GM13976 (cell line): Measurements from ENCODE around the gene SORCS3.

Source experiments
- DNase-seq: peaks from one replicate; pipeline ENCODE4 v3.0.0; 2012; ENCODE audit warnings: low spot score
- in situ Hi-C: fragments of 300-500 bp; cut with MboI; formaldehyde crosslinking; loops from one replicate; pipeline ENCODE4 v1.12.0; 2022; ENCODE audit warnings: low sequenced_read_pairs, mixed read lengths, inconsistent platforms; ENCODE audit not compliant: unreplicated experiment
- TF ChIP-seq, protein P1 (sequence below): IDR thresholded peaks from 2 replicates; pipeline ENCODE4 v1.5.1; 2012; ENCODE audit warnings: borderline replicate concordance, mild to moderate bottlenecking; ENCODE audit not compliant: insufficient read depth; ENCODE audit errors: extremely low read depth, missing control alignments, control extremely low read depth

Gene SORCS3

GRCh38 chr10:104834580-104834979 is 193.5 kb downstream of the SORCS3 start:
- no peak for DNase-seq
- TF ChIP-seq, protein P1, sequence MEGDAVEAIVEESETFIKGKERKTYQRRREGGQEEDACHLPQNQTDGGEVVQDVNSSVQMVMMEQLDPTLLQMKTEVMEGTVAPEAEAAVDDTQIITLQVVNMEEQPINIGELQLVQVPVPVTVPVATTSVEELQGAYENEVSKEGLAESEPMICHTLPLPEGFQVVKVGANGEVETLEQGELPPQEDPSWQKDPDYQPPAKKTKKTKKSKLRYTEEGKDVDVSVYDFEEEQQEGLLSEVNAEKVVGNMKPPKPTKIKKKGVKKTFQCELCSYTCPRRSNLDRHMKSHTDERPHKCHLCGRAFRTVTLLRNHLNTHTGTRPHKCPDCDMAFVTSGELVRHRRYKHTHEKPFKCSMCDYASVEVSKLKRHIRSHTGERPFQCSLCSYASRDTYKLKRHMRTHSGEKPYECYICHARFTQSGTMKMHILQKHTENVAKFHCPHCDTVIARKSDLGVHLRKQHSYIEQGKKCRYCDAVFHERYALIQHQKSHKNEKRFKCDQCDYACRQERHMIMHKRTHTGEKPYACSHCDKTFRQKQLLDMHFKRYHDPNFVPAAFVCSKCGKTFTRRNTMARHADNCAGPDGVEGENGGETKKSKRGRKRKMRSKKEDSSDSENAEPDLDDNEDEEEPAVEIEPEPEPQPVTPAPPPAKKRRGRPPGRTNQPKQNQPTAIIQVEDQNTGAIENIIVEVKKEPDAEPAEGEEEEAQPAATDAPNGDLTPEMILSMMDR, result no peak
- in situ Hi-C loops, result no loop called here

DNA sequence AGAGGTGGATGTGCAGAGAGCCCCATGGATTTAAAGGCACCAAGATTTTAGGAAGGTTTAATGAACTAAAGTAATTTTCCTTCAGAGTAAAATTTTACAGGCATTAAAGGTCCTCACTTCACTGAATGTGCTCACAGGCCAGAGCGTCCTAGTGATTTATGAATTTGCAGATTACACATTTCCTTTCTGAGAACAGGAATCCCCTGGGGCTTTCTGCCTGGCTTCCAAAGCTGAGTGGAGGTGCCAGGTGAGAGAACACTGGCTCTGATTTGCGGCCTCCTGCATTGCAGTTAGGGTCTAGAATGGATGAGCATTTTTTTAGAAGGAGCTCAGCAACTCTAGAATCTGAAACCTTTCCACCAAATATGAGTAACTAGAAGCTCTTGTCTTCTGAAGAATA is 194.3 kb downstream of the SORCS3 start:
- in situ Hi-C loops, result no loop called here
- TF ChIP-seq, protein P1, result no peak
- no peak for DNase-seq

DNA sequence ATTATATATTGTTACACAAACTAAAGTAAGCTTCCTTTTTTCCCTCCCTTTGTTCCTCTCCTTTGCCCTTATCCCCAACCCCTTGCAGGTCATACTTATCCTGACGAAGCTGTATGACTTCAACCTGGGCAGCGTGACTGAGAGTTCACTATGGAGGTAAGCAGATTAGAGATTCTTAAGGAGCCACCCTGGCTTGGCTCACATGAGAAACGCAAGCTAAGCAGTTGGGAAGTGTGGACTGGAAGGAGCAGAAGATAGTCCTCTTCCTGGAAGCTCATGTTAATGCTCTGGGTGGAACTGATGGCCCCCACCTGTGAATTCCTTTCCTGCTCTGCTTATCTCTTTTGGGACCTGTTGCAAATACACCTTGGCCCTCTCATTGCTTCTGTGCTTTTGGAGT is 201.6 kb downstream of the SORCS3 start:
- TF ChIP-seq, protein P1, result no peak
- in situ Hi-C loops, result no loop called here
- DNase-seq, result no peak

DNA sequence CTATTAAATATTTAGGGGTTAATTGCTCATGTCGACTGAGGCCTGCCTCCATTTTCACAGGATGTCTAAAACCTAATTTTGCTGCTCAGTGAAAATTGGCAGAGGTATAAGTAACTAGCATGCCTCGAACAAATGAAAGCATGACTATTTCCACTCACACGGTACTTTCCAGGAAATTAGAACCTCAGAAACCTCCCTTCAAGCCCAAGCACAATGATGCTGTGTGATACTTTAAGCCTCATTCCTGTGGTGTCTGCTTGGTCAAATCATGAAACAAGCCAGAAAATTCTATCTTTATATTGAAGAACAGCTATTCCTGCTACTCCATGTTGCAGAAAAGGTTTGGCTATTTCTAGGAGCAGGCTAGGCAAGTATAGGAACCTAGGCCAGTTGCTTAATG is 203.0 kb downstream of the SORCS3 start:
- in situ Hi-C loops, result no loop called here
- DNase-seq, result no peak
- TF ChIP-seq, protein P1, result no peak

GRCh38 chr10:104850023-104850422 is 208.9 kb downstream of the SORCS3 start:
- TF ChIP-seq, protein P1, result no peak
- no peak for DNase-seq
- in situ Hi-C loops, result no loop called here

DNA sequence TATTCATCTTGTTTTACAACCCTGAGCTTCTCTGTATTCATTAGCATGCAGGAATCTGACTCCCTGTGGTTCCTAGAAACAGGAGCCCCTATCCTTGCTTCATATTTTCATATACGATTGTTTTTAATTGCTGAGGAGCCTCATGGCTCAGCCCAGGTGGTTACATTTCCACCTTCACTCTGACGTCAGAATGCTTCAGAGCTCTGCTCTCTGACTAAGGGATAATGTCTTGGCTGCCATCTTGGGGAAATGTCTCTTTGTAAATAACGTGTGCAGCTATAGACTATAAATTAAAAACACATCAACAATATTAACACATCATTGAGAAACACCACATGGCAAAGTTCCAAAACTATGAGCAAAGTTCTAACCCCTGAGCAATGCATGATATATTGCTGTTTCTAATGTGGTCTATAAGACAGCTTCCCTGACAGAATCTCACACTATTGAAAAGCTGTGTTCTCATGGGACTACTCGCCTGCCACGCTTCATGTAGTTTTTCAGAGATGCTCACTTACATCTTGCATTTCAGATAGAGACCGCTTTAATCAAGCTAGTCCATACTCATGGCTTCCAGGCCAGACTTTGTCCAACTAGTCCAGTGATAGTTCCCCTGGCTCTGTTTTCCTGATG is 227.0 kb downstream of the SORCS3 start:
- in situ Hi-C loops, result no loop called here
- TF ChIP-seq, protein P1, result no peak
- no peak for DNase-seq
